B cell (primary cell): Measurements from ENCODE around the gene AGBL4. TPM values are rescaled to one million over a fixed set of nuclear protein-coding genes. Genes with fewer than 3 reads are reported as not detected.

Experiments used
- ATAC-seq: fragments of 200-7000 bp; cut with Tn5 transposase; one replicate; pipeline ENCODE4 v1.10.0; 2021; ENCODE audit warnings: low read depth, mild to moderate bottlenecking, moderate number of reproducible peaks, moderate library complexity
- CTCF ChIA-PET: fragments of 350-600 bp; sonication (Branson Sonifier 250); formaldehyde crosslinking; loops from one replicate; lab custom pipeline; 2021; ENCODE audit warnings: antibody characterized with exemption, inconsistent platforms; lab: Charles Lee
- POLR2A ChIA-PET: fragments of 350-600 bp; sonication (Branson Sonifier 250); formaldehyde crosslinking; loops from one replicate; lab custom pipeline; 2021; ENCODE audit warnings: antibody characterized with exemption; lab: Charles Lee
- DNase-seq: peaks from one replicate; pipeline ENCODE4 v3.0.0; 2013
- H2AFZ ChIP-seq: 2 replicates; pipeline ENCODE4 v1.6.1; 2012; ENCODE audit warnings: mild to moderate bottlenecking, low read depth, low read length; ENCODE audit not compliant: insufficient read depth, poor library complexity, severe bottlenecking
- H3K27ac ChIP-seq, 2 donors: 1 replicate in 1 of 2; 2 replicates in 1 of 2; pipeline ENCODE4 v1.5.1; 2012 to 2013; ENCODE audit warnings: low read length in 2 of 2, mild to moderate bottlenecking in 2 of 2, moderate library complexity in 1 of 2
- H3K27me3 ChIP-seq, 4 experiments: fragments of 200-600 bp in 1 of 4; sonication (generic) in 1 of 4; replicated peaks in 1 of 4; 1 replicate in 2 of 4; 2 replicates in 2 of 4; pipeline versions ENCODE4 v1.6.1 to v1.7.0; 2013 to 2016; ENCODE audit warnings: low read length in 3 of 4, mild to moderate bottlenecking in 2 of 4, mixed read lengths in 1 of 4, moderate library complexity in 1 of 4; ENCODE audit not compliant: insufficient read depth in 4 of 4, control insufficient read depth in 3 of 4; ENCODE audit errors: control extremely low read depth in 1 of 4
- H3K36me3 ChIP-seq, 2 experiments: replicated peaks in 1 of 2; 1 replicate in 1 of 2; 2 replicates in 1 of 2; pipeline versions ENCODE4 v1.6.1 to v1.7.1; 2013; ENCODE audit warnings: low read length in 1 of 2; ENCODE audit not compliant: insufficient read depth in 2 of 2, control insufficient read depth in 1 of 2; ENCODE audit errors: control extremely low read depth in 1 of 2, extremely low read depth in 1 of 2
- H3K4me1 ChIP-seq, 2 donors: fragments of 200-600 bp in 1 of 2; sonication (generic) in 1 of 2; 1 replicate in 1 of 2; 2 replicates in 1 of 2; pipeline versions ENCODE4 v1.5.1 to v1.6.1; 2013 to 2017; ENCODE audit warnings: low read length in 2 of 2; ENCODE audit not compliant: control insufficient read depth in 2 of 2, insufficient read depth in 2 of 2
- H3K4me2 ChIP-seq: replicated peaks from 2 replicates; pipeline ENCODE3; 2012; ENCODE audit warnings: mild to moderate bottlenecking, low read depth, low read length; ENCODE audit not compliant: poor library complexity, severe bottlenecking
- H3K4me3 ChIP-seq, 5 experiments: fragments of 200-600 bp in 1 of 5; sonication (generic) in 1 of 5; 1 replicate in 3 of 5; 2 replicates in 2 of 5; pipeline versions ENCODE4 v1.5.1 to v1.7.0; 2011 to 2016; ENCODE audit warnings: low read length in 4 of 5, mild to moderate bottlenecking in 4 of 5, low read depth in 2 of 5, control low read depth in 1 of 5, moderate library complexity in 1 of 5; ENCODE audit not compliant: insufficient read depth in 1 of 5; ENCODE audit errors: control extremely low read depth in 1 of 5, extremely low read depth in 1 of 5
- H3K79me2 ChIP-seq: fragments of 200-600 bp; sonication (generic); one replicate; pipeline ENCODE4 v1.6.0; 2016; ENCODE audit warnings: low read length; ENCODE audit not compliant: control insufficient read depth, insufficient read depth
- H3K9ac ChIP-seq: fragments of 200-600 bp; sonication (generic); 2 replicates; pipeline ENCODE4 v1.6.1; 2017; ENCODE audit warnings: mild to moderate bottlenecking, low read length, moderate library complexity
- H3K9me3 ChIP-seq, 3 donors: one replicate each; pipeline versions ENCODE4 v1.6.1 to v1.7.1; 2013; ENCODE audit warnings: low read length in 2 of 3; ENCODE audit not compliant: control insufficient read depth in 2 of 3, insufficient read depth in 1 of 3; ENCODE audit errors: control extremely low read depth in 1 of 3
- H4K20me1 ChIP-seq: 2 replicates; pipeline ENCODE4 v1.6.0; 2012; ENCODE audit warnings: mild to moderate bottlenecking, low read length; ENCODE audit not compliant: insufficient read depth, control insufficient read depth, poor library complexity, severe bottlenecking
- H3K27ac Mint-ChIP-seq: one replicate; pipeline ENCODE4 v1.8.0; 2021; ENCODE audit warnings: mixed read lengths
- H3K27me3 Mint-ChIP-seq: one replicate; pipeline ENCODE4 v1.8.0; 2021; ENCODE audit warnings: mixed read lengths
- H3K4me1 Mint-ChIP-seq: one replicate; pipeline ENCODE4 v1.8.0; 2021; ENCODE audit warnings: mixed read lengths
- H3K4me3 Mint-ChIP-seq: one replicate; pipeline ENCODE4 v1.8.0; 2021; ENCODE audit warnings: mixed read lengths
- H3K9me3 Mint-ChIP-seq: one replicate; pipeline ENCODE4 v1.8.0; 2022; ENCODE audit warnings: mixed read lengths; ENCODE audit not compliant: insufficient read depth
- CTCF ChIP-seq: fragments of 200-600 bp; IDR thresholded peaks from one replicate; pipeline ENCODE4 v1.8.0; 2022; ENCODE audit warnings: antibody characterized with exemption, mild to moderate bottlenecking
- EZH2 ChIP-seq: IDR thresholded peaks from 2 replicates; pipeline ENCODE4 v1.6.1; 2012; ENCODE audit warnings: borderline replicate concordance, low read depth, mild to moderate bottlenecking, moderate library complexity, low read length; ENCODE audit not compliant: insufficient read depth, poor library complexity, severe bottlenecking
- WGBS: methylation state at CpG from one replicate; pipeline ENCODE4 v1.1.5; 2013; ENCODE audit warnings: missing lambda C conversion rate; ENCODE audit not compliant: insufficient coverage; 5-methylcytosine and 5-hydroxymethylcytosine counted together
- intact Hi-C: fragments of 100-400 bp; cut with micrococcal nuclease; formaldehyde crosslinking; loops from one replicate; pipeline ENCODE4 v1.10.0; 2022
- polyA plus RNA-seq: library from polyadenylated mRNA; depleted of rRNA; stranded (reverse); fragments of >200 nt; gene quantifications from 2 replicates; pipeline ENCODE4 v1.2.3, GENCODE V29; 2012
- total RNA-seq, 2 donors: library from RNA; stranded (reverse); fragments of 120-200 nt in 1 of 2; gene quantifications; 1 replicate in 1 of 2; 2 replicates in 1 of 2; pipeline versions ENCODE4 v1.2.3 to v1.2.4, GENCODE V29; 2013 to 2022

The AGBL4 gene
- total and polyA plus RNA-seq, 2 donors (not counting 1 experiment from before 2014, with no cell fraction given) = 0.07 to 0.12 TPM

DNA sequence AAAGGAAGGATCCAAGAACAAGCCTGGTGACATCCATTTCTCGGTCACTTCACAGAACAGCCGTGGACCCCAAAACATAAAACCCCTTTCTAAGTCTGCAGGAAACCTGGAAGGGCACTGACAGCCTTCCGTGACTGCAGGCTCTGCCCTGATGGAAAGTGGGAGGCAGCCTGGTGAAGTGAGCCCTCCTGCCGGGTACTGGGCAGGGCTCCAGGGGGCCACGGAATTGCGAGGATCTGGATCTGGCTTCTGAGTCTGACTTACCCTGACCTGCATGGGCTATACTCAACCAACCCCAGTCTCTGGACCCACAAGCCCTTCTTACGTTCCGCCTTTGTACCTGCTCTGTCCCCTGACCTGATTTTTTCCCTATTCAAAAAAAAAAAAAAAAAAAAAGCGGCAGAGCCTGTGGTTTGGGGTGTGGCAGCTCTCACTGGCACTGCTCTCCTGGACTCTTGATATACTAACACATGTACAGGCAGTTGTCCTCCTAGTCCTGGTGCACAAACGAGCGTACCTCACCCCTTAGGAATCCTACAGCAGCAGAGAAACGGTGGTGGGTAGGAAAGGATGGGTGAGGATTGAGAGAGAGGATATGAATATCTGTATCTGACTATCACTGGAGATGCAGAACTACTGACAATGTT lies 1330.0 kb downstream of the AGBL4 start:
- 100% methylated on average over 5 of the region's 12 CpGs for WGBS
- H3K4me2 ChIP-seq = no peak overlapping the region
- no peak overlapping the region for H3K4me3 Mint-ChIP-seq
- H3K9ac ChIP-seq = no peak overlapping the region
- H3K4me3 ChIP-seq = no peak overlapping the region
- no peaks in the 10 kb centered on the region for H3K36me3 ChIP-seq
- ChIA-PET CTCF (interaction anchor here (1.0 to 3.5 kb wide), 3 partner anchors 10 to 16 kb away, joined by 3 to 21 read pairs (median 4); no protein-coding TSS in a partner anchor), POLR2A (no interaction called here)
- no peaks in the 10 kb centered on the region for H4K20me1 ChIP-seq
- no peaks in the 10 kb centered on the region for H3K9me3 ChIP-seq
- H3K27me3 Mint-ChIP-seq = peaks cover 11% of the 10 kb centered on the region
- H3K79me2 ChIP-seq = no peaks in the 10 kb centered on the region
- H3K4me1 Mint-ChIP-seq = no peaks in the 10 kb centered on the region
- DNase-seq (no peak), ATAC-seq (no peak)
- no peak overlapping the region for H3K27ac ChIP-seq
- no peaks in the 10 kb centered on the region for H3K27me3 ChIP-seq
- H2AFZ ChIP-seq = no peak overlapping the region
- H3K9me3 Mint-ChIP-seq = no peaks in the 10 kb centered on the region
- H3K27ac Mint-ChIP-seq = no peak overlapping the region
- intact Hi-C loops = no loop called here
- no peak for TF ChIP-seq EZH2
- no peak for TF ChIP-seq CTCF
- H3K4me1 ChIP-seq = no peaks in the 10 kb centered on the region

GRCh38 chr1:48693180-48693579 lies 1330.6 kb downstream of the AGBL4 start:
- H3K27me3 Mint-ChIP-seq = peaks cover 11% of the 10 kb centered on the region
- Histone ChIP-seq H3K9me3 (no peaks in the 10 kb centered on the region), H3K9ac (no peak overlapping the region), H3K4me1 (no peaks in the 10 kb centered on the region), H3K27ac (no peak overlapping the region), H3K27me3 (no peaks in the 10 kb centered on the region), H2AFZ (no peak overlapping the region), H4K20me1 (no peaks in the 10 kb centered on the region), H3K79me2 (no peaks in the 10 kb centered on the region), H3K36me3 (no peaks in the 10 kb centered on the region), H3K4me2 (no peak overlapping the region), H3K4me3 (no peak overlapping the region)
- DNase-seq (no peak), ATAC-seq (no peak)
- ChIA-PET POLR2A (no interaction called here), CTCF (interaction anchor here (0.7 to 1.5 kb wide), 3 partner anchors 10 to 124 kb away, joined by 3 read pairs; no protein-coding TSS in a partner anchor)
- H3K27ac Mint-ChIP-seq = no peak overlapping the region
- 88% methylated on average over 10 of the region's 11 CpGs for WGBS
- TF ChIP-seq EZH2 = no peak
- no peak for TF ChIP-seq CTCF
- intact Hi-C loops = no loop called here
- no peaks in the 10 kb centered on the region for H3K9me3 Mint-ChIP-seq
- H3K4me1 Mint-ChIP-seq = no peaks in the 10 kb centered on the region
- H3K4me3 Mint-ChIP-seq = no peak overlapping the region
